Measurements from ENCODE around the gene TCF12. TPM values are rescaled to one million over a fixed set of nuclear protein-coding genes. Genes with fewer than 3 reads are reported as not detected.

The TCF12 gene
- total RNA-seq, 1 experiment from 2014 or later, result 76.7 TPM

DNA sequence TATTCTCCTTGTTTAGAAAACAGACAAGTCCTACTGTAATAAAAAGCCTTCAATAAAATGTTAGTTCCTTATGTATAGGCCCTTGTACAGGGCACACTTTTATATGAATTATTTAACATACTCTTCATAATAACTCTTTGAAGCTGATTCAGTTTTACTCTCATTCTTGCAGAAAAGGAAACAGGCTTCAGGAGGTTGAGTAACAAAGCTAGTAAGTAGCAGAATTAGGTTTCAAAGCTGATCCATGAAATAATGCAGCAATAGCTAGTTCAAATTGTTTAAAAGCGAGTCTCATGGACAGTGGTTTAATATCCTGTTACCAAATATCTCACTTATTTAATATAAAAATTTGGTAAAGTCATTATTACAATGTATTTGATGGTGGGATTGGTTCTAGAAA lies 25.0 kb downstream of the TCF12 start:
- Histone ChIP-seq H4K5ac (ENCODE audit: insufficient read length, low read depth, low read length) (no peak overlapping the region), H4K91ac (ENCODE audit: insufficient read length, low read depth, low read length) (no peak overlapping the region), H4K8ac (replicated peaks; ENCODE audit: insufficient read length, low read depth, low read length) (no peak overlapping the region), H2BK15ac (ENCODE audit: low read depth, low read length) (no peak overlapping the region), H2BK5ac (ENCODE audit: insufficient read length, low read length) (no peak overlapping the region), H3K27me3 (ENCODE audit: insufficient read depth, low read length) (no peaks in the 10 kb centered on the region), H3T11ph (ENCODE audit: low read length) (no peak overlapping the region), H3K4me1 (ENCODE audit: insufficient read depth, low read length) (no peaks in the 10 kb centered on the region; the same call in 1 of the 2 replicates), H3K4me2 (ENCODE audit: insufficient read depth, insufficient read length, low read length) (no peak overlapping the region), H2AFZ (ENCODE audit: low read length) (no peak overlapping the region), H4K20me1 (ENCODE audit: control insufficient read depth, insufficient read depth, insufficient read length) (no peaks in the 10 kb centered on the region), H3K23me2 (ENCODE audit: insufficient read length, low read depth, low read length, poor library complexity, severe bottlenecking) (no peaks in the 10 kb centered on the region), H3K4ac (ENCODE audit: low read depth, low read length) (no peak overlapping the region), H3K9ac (ENCODE audit: extremely low read depth, insufficient read length, low read length) (no peak overlapping the region), H3K56ac (ENCODE audit: insufficient read length, low read depth, low read length) (no peak overlapping the region), H3K27ac (ENCODE audit: insufficient read length, low read depth, low read length) (no peak overlapping the region), H2BK12ac (ENCODE audit: insufficient read length, low read depth, low read length) (no peak overlapping the region), H2BK20ac (ENCODE audit: low read depth, low read length, poor library complexity, severe bottlenecking) (no peak overlapping the region), H3K9me3 (ENCODE audit: control insufficient read depth, low read depth, low read length) (no peaks in the 10 kb centered on the region), H2AK5ac (ENCODE audit: insufficient read length, low read length) (no peak overlapping the region), H3K14ac (ENCODE audit: insufficient read depth, low read length) (no peak overlapping the region), H3K79me1 (ENCODE audit: insufficient read depth, low read depth, low read length, poor library complexity, severe bottlenecking) (peaks cover 3% of the 10 kb centered on the region), H3K18ac (ENCODE audit: insufficient read length, low read depth, low read length) (no peak overlapping the region), H2BK120ac (ENCODE audit: low read depth, low read length, poor library complexity, severe bottlenecking) (no peak overlapping the region), H3K23ac (ENCODE audit: insufficient read length, low read depth, low read length) (no peak overlapping the region), H3K79me2 (ENCODE audit: insufficient read depth, low read length) (peaks cover 17% of the 10 kb centered on the region; the same call in 1 of the 2 replicates)
- TF ChIP-seq, protein P1, sequence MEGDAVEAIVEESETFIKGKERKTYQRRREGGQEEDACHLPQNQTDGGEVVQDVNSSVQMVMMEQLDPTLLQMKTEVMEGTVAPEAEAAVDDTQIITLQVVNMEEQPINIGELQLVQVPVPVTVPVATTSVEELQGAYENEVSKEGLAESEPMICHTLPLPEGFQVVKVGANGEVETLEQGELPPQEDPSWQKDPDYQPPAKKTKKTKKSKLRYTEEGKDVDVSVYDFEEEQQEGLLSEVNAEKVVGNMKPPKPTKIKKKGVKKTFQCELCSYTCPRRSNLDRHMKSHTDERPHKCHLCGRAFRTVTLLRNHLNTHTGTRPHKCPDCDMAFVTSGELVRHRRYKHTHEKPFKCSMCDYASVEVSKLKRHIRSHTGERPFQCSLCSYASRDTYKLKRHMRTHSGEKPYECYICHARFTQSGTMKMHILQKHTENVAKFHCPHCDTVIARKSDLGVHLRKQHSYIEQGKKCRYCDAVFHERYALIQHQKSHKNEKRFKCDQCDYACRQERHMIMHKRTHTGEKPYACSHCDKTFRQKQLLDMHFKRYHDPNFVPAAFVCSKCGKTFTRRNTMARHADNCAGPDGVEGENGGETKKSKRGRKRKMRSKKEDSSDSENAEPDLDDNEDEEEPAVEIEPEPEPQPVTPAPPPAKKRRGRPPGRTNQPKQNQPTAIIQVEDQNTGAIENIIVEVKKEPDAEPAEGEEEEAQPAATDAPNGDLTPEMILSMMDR (conservative IDR thresholded peaks at IDR 0.05), result no peak
- H3K9me3 Mint-ChIP-seq, result peaks cover 2 to 4% of the 10 kb centered on the region in 2 experiments; a peak in 2 of 5 replicates
- no CpG with 5 or more reads among the region's 1 CpG for WGBS (ENCODE audit: extremely low coverage, insufficient read length, low lambda C conversion rate)
- no peak overlapping the region for H3K27ac Mint-ChIP-seq
- H3K4me1 Mint-ChIP-seq, result peaks cover 10 to 26% of the 10 kb centered on the region in 2 experiments
- no peak for DNase-seq
- H3K36me3 Mint-ChIP-seq (ENCODE audit: insufficient read depth in 1 of 3, low read depth in 3 of 3), result peaks cover 9 to 20% (median 12%) of the 10 kb centered on the region in 3 experiments
- H3K4me3 Mint-ChIP-seq, result no peak overlapping the region
- no peaks in the 10 kb centered on the region for H3K27me3 Mint-ChIP-seq (ENCODE audit: low read depth)

Data from H9 (cell line).